Pancreas (tissue), 10 donors: ENCODE data around the gene KDM4E. TPM values are rescaled to one million over a fixed set of nuclear protein-coding genes. Genes with fewer than 3 reads are reported as not detected.

Source experiments
- ATAC-seq, 4 donors: fragments of 200-7000 bp; cut with Tn5 transposase; one replicate each; pipeline versions ENCODE4 v1.8.0 to v1.9.1; 2020; ENCODE audit warnings: mild to moderate bottlenecking in 4 of 4, moderate library complexity in 4 of 4
- DNase-seq, 6 donors: peaks; one replicate each; pipeline ENCODE4 v3.0.0-alpha.2; 2020
- FAIRE-seq: peaks from 2 replicates; lab custom pipeline; 2012; peaks lifted over from hg19 to GRCh38; lab: Jason Lieb, UNC
- H3K27ac ChIP-seq, 4 donors: fragments of 200-600 bp; sonication (generic); 1 replicate in 3 of 4; 2 replicates in 1 of 4; pipeline versions ENCODE4 v1.5.0 to v1.8.0; 2020
- H3K27me3 ChIP-seq, 4 donors: fragments of 200-600 bp; one replicate each; pipeline ENCODE4 v1.8.0; 2021
- H3K36me3 ChIP-seq, 3 donors: fragments of 200-600 bp; sonication (generic) in 1 of 3; one replicate each; pipeline versions ENCODE4 v1.5.0 to v1.8.0; 2020 to 2021
- H3K4me1 ChIP-seq, 3 donors: fragments of 200-600 bp; one replicate each; pipeline ENCODE4 v1.8.0; 2021
- H3K4me3 ChIP-seq, 4 donors: fragments of 200-600 bp; sonication (generic) in 2 of 4; one replicate each; pipeline versions ENCODE4 v1.5.0 to v1.8.0; 2020 to 2021
- H3K9me3 ChIP-seq, 4 donors: fragments of 200-600 bp; one replicate each; pipeline ENCODE4 v1.8.0; 2021
- CTCF ChIP-seq, 4 donors: fragments of 200-600 bp; sonication (generic) in 3 of 4; IDR thresholded peaks; one replicate each; pipeline versions ENCODE4 v1.5.0 to v1.8.0; 2021; ENCODE audit warnings: antibody characterized with exemption in 4 of 4
- WGBS, 2 donors: extraction: QIAGEN DNeasy Blood & Tissue Kit; methylation state at CpG; one replicate each; pipeline ENCODE4 v1.1.7; 2013; 5-methylcytosine and 5-hydroxymethylcytosine counted together
- intact Hi-C, 3 donors: fragments of 100-400 bp; cut with DNase I; formaldehyde crosslinking; loops; one replicate each; pipeline versions ENCODE4 v1.11.1 to v1.14.2; 2022
- polyA plus RNA-seq, 2 donors: library from polyadenylated mRNA; stranded (reverse); fragments of 200-250 nt; gene quantifications; one replicate each; pipeline ENCODE4 v1.2.3, GENCODE V29; 2013
- total RNA-seq, 6 donors: library from RNA; stranded (reverse); fragmentation: NEBNext Ultra II Directional in 4 of 6; extraction: Animal tissue kit (Norgen Biotek cat#: 25700) in 4 of 6; gene quantifications; one replicate each; pipeline versions ENCODE4 v1.2.1 to v1.2.4, GENCODE V29; 2021 to 2023
- donor health status: healthy with polysubstance abuse.
- donor health status: DM: no; HTN: no; CAD: no; lungs with moderate emphysema.
- donor health status: DM: no; HTN: no; CAD: no.
- donor health status: control.
- donor health status: control.
- donor health status: Bipolar disorder and iron deficiency.
- donor health status: DM: yes; HTN: yes; CAD: no.
- donor health status: DM: no; HTN: no; CAD: no.
- donor health status: DM: no; HTN: no; CAD: no.
- donor health status: DM: yes; HTN: yes; CAD: no.

KDM4E gene
- not detected for total RNA-seq
- polyA plus RNA-seq = not detected

- H3K9me3 ChIP-seq = no peaks in the 10 kb centered on the region
- intact Hi-C loops = no loop called here
- WGBS, 2 donors = 81 to 90% methylated on average over 1 of the region's 1 CpG
- TF ChIP-seq CTCF (IDR thresholded peaks at IDR 0.05) = no peak
- H3K27ac ChIP-seq = no peak within 1 kb of the TSS
- H3K4me3 ChIP-seq = no peak within 1 kb of the TSS
- DNase-seq = no peak
- no peak for FAIRE-seq
- H3K36me3 ChIP-seq = no peaks in the 10 kb centered on the region
- ATAC-seq = no peak
- no peaks in the 10 kb centered on the region for H3K4me1 ChIP-seq
- no peaks in the 10 kb centered on the region for H3K27me3 ChIP-seq
These were observed at the start of gene KDM4E for GRCh38 chr11:95024958-95025357. KDM4E (plus strand) TSS chr11:95025258; CDS start chr11:95025558, 300 bp downstream.

GRCh38 chr11:94975599-94975998 is 49.5 kb upstream of the KDM4E start:
- Histone ChIP-seq H3K4me3 (no peak overlapping the region), H3K9me3 (no peaks in the 10 kb centered on the region), H3K27ac (no peak overlapping the region), H3K4me1 (peaks cover 7 to 12% (median 10%) of the 10 kb centered on the region in 3 donors), H3K27me3 (no peaks in the 10 kb centered on the region), H3K36me3 (peaks cover 0 to 6% (median 6%) of the 10 kb centered on the region in 3 donors)
- WGBS, 2 donors = 80 to 82% methylated on average over 1 of the region's 1 CpG
- FAIRE-seq = no peak
- TF ChIP-seq CTCF (IDR thresholded peaks at IDR 0.05) = no peak
- intact Hi-C loops = no loop called here
- no peak for ATAC-seq
- DNase-seq = no peak

- intact Hi-C loops = no loop called here
- TF ChIP-seq CTCF (IDR thresholded peaks at IDR 0.05) = no peak
- Histone ChIP-seq H3K36me3 (no peaks in the 10 kb centered on the region), H3K4me3 (no peak overlapping the region), H3K4me1 (no peaks in the 10 kb centered on the region), H3K9me3 (no peaks in the 10 kb centered on the region), H3K27me3 (no peaks in the 10 kb centered on the region), H3K27ac (no peak overlapping the region)
- FAIRE-seq (no peak), ATAC-seq (no peak), DNase-seq (no peak)
- 58 to 77% methylated on average over 4 of the region's 4 CpGs for WGBS, 2 donors
These were observed 37.7 kb upstream of the KDM4E start for GRCh38 chr11:94987378-94987777.

- no peaks in the 10 kb centered on the region for H3K4me1 ChIP-seq
- intact Hi-C loops = no loop called here
- DNase-seq (no peak), ATAC-seq (no peak), FAIRE-seq (no peak)
- no peak for TF ChIP-seq CTCF (IDR thresholded peaks at IDR 0.05)
- no peak overlapping the region for H3K4me3 ChIP-seq
- no peaks in the 10 kb centered on the region for H3K36me3 ChIP-seq
- no peak overlapping the region for H3K27ac ChIP-seq
- WGBS, 2 donors = 70 to 82% methylated on average over 1 of the region's 1 CpG
- H3K27me3 ChIP-seq = no peaks in the 10 kb centered on the region
- H3K9me3 ChIP-seq = no peaks in the 10 kb centered on the region
These were observed 36.3 kb upstream of the KDM4E start for GRCh38 chr11:94988748-94989147.

GRCh38 chr11:94993400-94993943 is 31.6 kb upstream of the KDM4E start:
- ATAC-seq (no peak), DNase-seq (no peak), FAIRE-seq (no peak)
- no peaks in the 10 kb centered on the region for H3K36me3 ChIP-seq
- no peaks in the 10 kb centered on the region for H3K27me3 ChIP-seq
- H3K4me3 ChIP-seq = no peak overlapping the region
- 94 to 98% methylated on average over 2 of the region's 2 CpGs for WGBS, 2 donors
- H3K4me1 ChIP-seq = no peaks in the 10 kb centered on the region
- H3K9me3 ChIP-seq = no peaks in the 10 kb centered on the region
- no peak overlapping the region for H3K27ac ChIP-seq
- TF ChIP-seq CTCF (IDR thresholded peaks at IDR 0.05) = no peak
- intact Hi-C loops = no loop called here
